BLaER1 (cell line): ENCODE results near the gene KRTAP1-3.

ENCODE experiments used
- H3K27ac ChIP-seq: shearing (Covaris generic); formaldehyde crosslinking; 2 replicates; pipeline ENCODE4 v1.8.1; 2022
- H3K27me3 ChIP-seq: shearing (Covaris generic); formaldehyde crosslinking; 2 replicates; pipeline ENCODE4 v1.8.1; 2022
- H3K36me3 ChIP-seq: shearing (Covaris generic); formaldehyde crosslinking; 2 replicates; pipeline ENCODE4 v1.8.1; 2022
- H3K4me1 ChIP-seq: shearing (Covaris generic); formaldehyde crosslinking; 2 replicates; pipeline ENCODE4 v1.8.1; 2022
- H3K4me2 ChIP-seq: shearing (Covaris generic); formaldehyde crosslinking; 2 replicates; pipeline ENCODE4 v1.8.1; 2022
- H3K4me3 ChIP-seq: shearing (Covaris generic); formaldehyde crosslinking; 2 replicates; pipeline ENCODE4 v1.8.1; 2022
- H3K9ac ChIP-seq: shearing (Covaris generic); formaldehyde crosslinking; 2 replicates; pipeline ENCODE4 v1.8.1; 2022
- H3K9me3 ChIP-seq: shearing (Covaris generic); formaldehyde crosslinking; 2 replicates; pipeline ENCODE4 v1.8.1; 2022
- H4K20me1 ChIP-seq: shearing (Covaris generic); formaldehyde crosslinking; 2 replicates; pipeline ENCODE4 v1.8.1; 2022
- Cebpa-rat ChIP-seq: shearing (Covaris generic); IDR thresholded peaks from 2 replicates; pipeline ENCODE4 v1.8.1; 2022

The KRTAP1-3 gene

GRCh38 chr17:40995116-40995515 lies 39.6 kb downstream of the KRTAP1-3 start:
- TF ChIP-seq Cebpa-rat = no peak
- no peaks in the 10 kb centered on the region for H3K27me3 ChIP-seq
- no peaks in the 10 kb centered on the region for H3K9me3 ChIP-seq
- no peaks in the 10 kb centered on the region for H3K36me3 ChIP-seq
- H4K20me1 ChIP-seq = no peaks in the 10 kb centered on the region
- H3K27ac ChIP-seq = no peak overlapping the region
- no peak overlapping the region for H3K4me3 ChIP-seq
- no peak overlapping the region for H3K9ac ChIP-seq
- no peaks in the 10 kb centered on the region for H3K4me1 ChIP-seq
- H3K4me2 ChIP-seq = no peak overlapping the region

GRCh38 chr17:40993839-40994238 lies 40.8 kb downstream of the KRTAP1-3 start, which contains the start of gene KRTAP3-3:
Gene KRTAP3-3 (minus strand): TSS chr17:40994164. CDS start chr17:40994097, 67 bp downstream.
- Histone ChIP-seq H3K9ac (no peak within 1 kb of the TSS), H3K36me3 (no peaks in the 10 kb centered on the region), H3K9me3 (no peaks in the 10 kb centered on the region)

GRCh38 chr17:40993084-40993483 lies 41.6 kb downstream of the KRTAP1-3 start:
- no peak for TF ChIP-seq Cebpa-rat
- Histone ChIP-seq H3K9ac (no peak overlapping the region), H4K20me1 (no peaks in the 10 kb centered on the region)

More at GRCh38 chr17:40993839-40994238, 40.8 kb downstream of the KRTAP1-3 start, which contains the start of gene KRTAP3-3:
- no peak for TF ChIP-seq Cebpa-rat
- H3K4me3 ChIP-seq = no peak within 1 kb of the TSS
- H3K27me3 ChIP-seq = no peaks in the 10 kb centered on the region
- H3K27ac ChIP-seq = no peak within 1 kb of the TSS
- H4K20me1 ChIP-seq = no peaks in the 10 kb centered on the region
- no peaks in the 10 kb centered on the region for H3K4me1 ChIP-seq
- H3K4me2 ChIP-seq = no peak within 1 kb of the TSS

GRCh38 chr17:40992666-40993065 lies 42.0 kb downstream of the KRTAP1-3 start:
- Histone ChIP-seq H4K20me1 (no peaks in the 10 kb centered on the region), H3K27me3 (no peaks in the 10 kb centered on the region), H3K4me3 (no peak overlapping the region), H3K4me2 (no peak overlapping the region), H3K9ac (no peak overlapping the region), H3K9me3 (no peaks in the 10 kb centered on the region), H3K27ac (no peak overlapping the region), H3K4me1 (no peaks in the 10 kb centered on the region), H3K36me3 (no peaks in the 10 kb centered on the region)
- TF ChIP-seq Cebpa-rat = no peak

More at GRCh38 chr17:40993084-40993483, 41.6 kb downstream of the KRTAP1-3 start:
- H3K4me1 ChIP-seq = no peaks in the 10 kb centered on the region
- no peak overlapping the region for H3K4me3 ChIP-seq
- H3K27ac ChIP-seq = no peak overlapping the region
- no peaks in the 10 kb centered on the region for H3K36me3 ChIP-seq
- H3K4me2 ChIP-seq = no peak overlapping the region
- H3K27me3 ChIP-seq = no peaks in the 10 kb centered on the region
- no peaks in the 10 kb centered on the region for H3K9me3 ChIP-seq

GRCh38 chr17:40986920-40987319 lies 47.8 kb downstream of the KRTAP1-3 start:
- no peaks in the 10 kb centered on the region for H3K36me3 ChIP-seq
- no peak overlapping the region for H3K27ac ChIP-seq
- no peak overlapping the region for H3K4me2 ChIP-seq
- no peaks in the 10 kb centered on the region for H3K4me1 ChIP-seq
- no peak overlapping the region for H3K4me3 ChIP-seq
- no peaks in the 10 kb centered on the region for H4K20me1 ChIP-seq
- TF ChIP-seq Cebpa-rat = no peak
- H3K9me3 ChIP-seq = no peaks in the 10 kb centered on the region
- no peak overlapping the region for H3K9ac ChIP-seq
- no peaks in the 10 kb centered on the region for H3K27me3 ChIP-seq

- Histone ChIP-seq H3K9ac (no peak within 1 kb of the TSS), H4K20me1 (no peaks in the 10 kb centered on the region), H3K4me2 (no peak within 1 kb of the TSS), H3K4me3 (no peak within 1 kb of the TSS), H3K36me3 (no peaks in the 10 kb centered on the region), H3K27me3 (no peaks in the 10 kb centered on the region), H3K9me3 (no peaks in the 10 kb centered on the region), H3K4me1 (no peaks in the 10 kb centered on the region), H3K27ac (no peak within 1 kb of the TSS)
- no peak for TF ChIP-seq Cebpa-rat
Measured at GRCh38 chr17:40984226-40984625, 50.4 kb downstream of the KRTAP1-3 start, which contains the start of gene KRT40. Gene KRT40 (minus strand): TSS chr17:40984326. CDS start chr17:40984273, 53 bp downstream.
